DOHH2 (cell line): ENCODE measurements around the gene MPPED1.

Experiments
- H3F3A ChIP-seq: fragments of 200-600 bp; sonication (generic), shearing (Covaris generic); 2 replicates; pipeline ENCODE4 v1.6.0; 2016; ENCODE audit warnings: antibody characterized with exemption, mild to moderate bottlenecking; ENCODE audit not compliant: control insufficient read depth, insufficient read depth
- H3K27ac ChIP-seq: fragments of 200-600 bp; sonication (generic); 2 replicates; pipeline ENCODE4 v1.5.1; 2014; ENCODE audit warnings: low read depth, mild to moderate bottlenecking, low read length, moderate library complexity
- H3K27me3 ChIP-seq: fragments of 200-600 bp; sonication (generic); 2 replicates; pipeline ENCODE4 v1.6.1; 2014; ENCODE audit warnings: mild to moderate bottlenecking, low read length, mixed read lengths; ENCODE audit not compliant: control insufficient read depth
- H3K36me3 ChIP-seq: fragments of 200-600 bp; sonication (generic); 2 replicates; pipeline ENCODE4 v1.6.1; 2014; ENCODE audit warnings: mild to moderate bottlenecking, low read length, moderate library complexity, mixed read lengths; ENCODE audit not compliant: control insufficient read depth
- H3K4me1 ChIP-seq: fragments of 200-600 bp; sonication (generic); 2 replicates; pipeline ENCODE4 v1.6.1; 2014; ENCODE audit warnings: mild to moderate bottlenecking, low read length, mixed read lengths; ENCODE audit not compliant: control insufficient read depth
- H3K4me2 ChIP-seq: fragments of 200-600 bp; sonication (generic); 2 replicates; pipeline ENCODE4 v1.6.0; 2014; ENCODE audit warnings: mild to moderate bottlenecking, low read length, moderate library complexity
- H3K4me3 ChIP-seq: fragments of 200-600 bp; sonication (generic); 2 replicates; pipeline ENCODE4 v1.5.1; 2014; ENCODE audit warnings: mild to moderate bottlenecking, low read length, mixed read lengths
- H3K79me2 ChIP-seq: fragments of 200-600 bp; sonication (generic); 2 replicates; pipeline ENCODE4 v1.6.1; 2014; ENCODE audit warnings: mild to moderate bottlenecking, low read length, mixed read lengths; ENCODE audit not compliant: control insufficient read depth
- H3K9me2 ChIP-seq: fragments of 200-600 bp; sonication (generic); replicated peaks from 2 replicates; pipeline ENCODE4 v1.6.1; 2014; ENCODE audit warnings: mild to moderate bottlenecking, low read length, mixed read lengths; ENCODE audit not compliant: control insufficient read depth
- H3K9me3 ChIP-seq: fragments of 200-600 bp; sonication (generic); 2 replicates; pipeline ENCODE4 v1.6.1; 2014; ENCODE audit warnings: antibody characterized with exemption, low read length, mixed read lengths; ENCODE audit not compliant: control insufficient read depth, insufficient read depth
- H4K20me1 ChIP-seq: fragments of 200-600 bp; sonication (generic); 2 replicates; pipeline ENCODE4 v1.6.0; 2014; ENCODE audit warnings: low read depth, mild to moderate bottlenecking, antibody characterized with exemption, low read length, moderate library complexity; ENCODE audit not compliant: control insufficient read depth, insufficient read depth
- EZH2phosphoT487 ChIP-seq: fragments of 200-600 bp; sonication (generic); IDR thresholded peaks from 2 replicates; pipeline ENCODE4 v1.6.1; 2017; ENCODE audit warnings: borderline replicate concordance, mild to moderate bottlenecking, antibody characterized with exemption, low read length, moderate library complexity, mixed read lengths
- TF ChIP-seq, protein P1 (sequence below): fragments of 200-600 bp; sonication (generic); IDR thresholded peaks from one replicate; pipeline ENCODE4 v1.5.1; 2014; ENCODE audit warnings: antibody characterized with exemption, mild to moderate bottlenecking, low read depth, low read length; ENCODE audit not compliant: poor library complexity, severe bottlenecking

The MPPED1 gene

DNA sequence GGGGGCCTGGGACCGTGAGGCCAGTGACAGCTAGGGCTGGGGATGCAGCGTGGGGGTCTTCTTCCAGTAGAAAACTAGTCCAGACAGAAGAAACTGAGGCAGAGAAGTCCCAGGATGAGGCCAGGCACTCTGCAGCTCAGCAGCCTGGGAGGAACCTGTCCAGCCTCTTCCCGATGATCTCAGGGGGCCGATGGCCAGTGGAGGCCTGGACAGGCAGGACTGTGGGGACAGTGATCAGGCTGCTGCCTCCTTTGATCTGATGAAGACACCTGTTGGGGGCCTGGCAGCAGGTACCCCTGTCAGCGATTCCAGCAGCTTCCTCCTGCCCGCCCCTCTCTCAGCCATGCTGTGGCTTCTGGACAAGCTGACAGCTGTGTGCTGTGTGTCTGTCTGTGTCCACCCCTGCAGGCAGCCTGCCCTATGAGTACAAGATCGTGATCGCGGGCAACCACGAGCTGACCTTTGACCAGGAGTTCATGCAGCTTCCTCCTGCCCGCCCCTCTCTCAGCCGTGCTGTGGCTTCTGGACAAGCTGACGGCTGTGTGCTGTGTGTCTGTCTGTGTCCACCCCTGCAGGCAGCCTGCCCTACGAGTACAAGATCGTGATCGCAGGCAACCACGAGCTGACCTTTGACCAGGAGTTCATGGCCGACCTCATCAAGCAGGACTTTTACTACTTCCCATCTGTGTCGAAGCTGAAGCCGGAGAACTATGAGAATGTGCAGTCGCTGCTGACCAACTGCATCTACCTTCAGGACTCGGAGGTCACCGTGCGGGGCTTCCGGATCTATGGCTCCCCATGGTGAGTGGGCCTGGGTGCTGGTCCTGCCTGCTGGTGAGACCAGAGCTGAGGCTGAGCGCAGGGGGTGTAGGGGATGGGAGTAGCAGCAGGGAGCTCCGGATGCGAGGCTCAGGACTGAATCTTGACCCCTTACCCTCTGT is 62.6 kb downstream of the MPPED1 start:
- Histone ChIP-seq H3K4me3 (no peak overlapping the region), H3K27ac (no peak overlapping the region), H4K20me1 (no peaks in the 10 kb centered on the region), H3K79me2 (no peaks in the 10 kb centered on the region), H3F3A (no peaks in the 10 kb centered on the region), H3K4me1 (no peaks in the 10 kb centered on the region), H3K27me3 (no peaks in the 10 kb centered on the region), H3K4me2 (no peak overlapping the region), H3K9me3 (no peaks in the 10 kb centered on the region), H3K9me2 (no peaks in the 10 kb centered on the region), H3K36me3 (no peaks in the 10 kb centered on the region)
- no peak for TF ChIP-seq EZH2phosphoT487
- TF ChIP-seq, protein P1, sequence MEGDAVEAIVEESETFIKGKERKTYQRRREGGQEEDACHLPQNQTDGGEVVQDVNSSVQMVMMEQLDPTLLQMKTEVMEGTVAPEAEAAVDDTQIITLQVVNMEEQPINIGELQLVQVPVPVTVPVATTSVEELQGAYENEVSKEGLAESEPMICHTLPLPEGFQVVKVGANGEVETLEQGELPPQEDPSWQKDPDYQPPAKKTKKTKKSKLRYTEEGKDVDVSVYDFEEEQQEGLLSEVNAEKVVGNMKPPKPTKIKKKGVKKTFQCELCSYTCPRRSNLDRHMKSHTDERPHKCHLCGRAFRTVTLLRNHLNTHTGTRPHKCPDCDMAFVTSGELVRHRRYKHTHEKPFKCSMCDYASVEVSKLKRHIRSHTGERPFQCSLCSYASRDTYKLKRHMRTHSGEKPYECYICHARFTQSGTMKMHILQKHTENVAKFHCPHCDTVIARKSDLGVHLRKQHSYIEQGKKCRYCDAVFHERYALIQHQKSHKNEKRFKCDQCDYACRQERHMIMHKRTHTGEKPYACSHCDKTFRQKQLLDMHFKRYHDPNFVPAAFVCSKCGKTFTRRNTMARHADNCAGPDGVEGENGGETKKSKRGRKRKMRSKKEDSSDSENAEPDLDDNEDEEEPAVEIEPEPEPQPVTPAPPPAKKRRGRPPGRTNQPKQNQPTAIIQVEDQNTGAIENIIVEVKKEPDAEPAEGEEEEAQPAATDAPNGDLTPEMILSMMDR: no peak

DNA sequence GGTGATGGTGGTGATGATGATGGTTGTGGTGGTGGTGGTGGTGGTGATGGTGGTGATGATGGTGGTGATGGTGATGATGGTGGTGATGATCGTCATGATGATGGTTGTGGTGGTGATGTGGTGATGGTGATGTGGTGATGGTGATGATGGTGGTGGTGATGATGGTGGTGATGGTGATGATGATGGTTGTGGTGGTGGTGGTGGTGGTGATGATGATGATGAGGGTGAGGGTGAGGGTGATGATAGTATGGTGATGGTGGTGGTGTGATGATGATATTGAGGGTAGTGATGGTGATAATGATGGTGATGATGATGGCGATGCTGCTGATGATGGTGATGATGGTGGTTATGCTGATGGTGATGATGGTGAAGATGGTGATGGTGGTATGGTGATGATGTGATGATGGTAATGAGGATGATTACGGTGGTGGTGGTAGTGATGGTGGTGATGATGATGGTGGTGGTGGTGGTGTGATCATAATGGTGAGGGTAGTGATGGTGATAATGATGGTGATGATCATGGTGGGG is 63.8 kb downstream of the MPPED1 start:
- no peak overlapping the region for H3K27ac ChIP-seq
- H3K9me2 ChIP-seq: no peaks in the 10 kb centered on the region
- no peaks in the 10 kb centered on the region for H3K79me2 ChIP-seq
- TF ChIP-seq, protein P1: no peak
- TF ChIP-seq EZH2phosphoT487: no peak
- no peaks in the 10 kb centered on the region for H4K20me1 ChIP-seq
- no peaks in the 10 kb centered on the region for H3K36me3 ChIP-seq
- H3K4me3 ChIP-seq: no peak overlapping the region
- H3K9me3 ChIP-seq: no peaks in the 10 kb centered on the region
- H3F3A ChIP-seq: no peaks in the 10 kb centered on the region
- H3K27me3 ChIP-seq: no peaks in the 10 kb centered on the region
- no peak overlapping the region for H3K4me2 ChIP-seq
- no peaks in the 10 kb centered on the region for H3K4me1 ChIP-seq

DNA sequence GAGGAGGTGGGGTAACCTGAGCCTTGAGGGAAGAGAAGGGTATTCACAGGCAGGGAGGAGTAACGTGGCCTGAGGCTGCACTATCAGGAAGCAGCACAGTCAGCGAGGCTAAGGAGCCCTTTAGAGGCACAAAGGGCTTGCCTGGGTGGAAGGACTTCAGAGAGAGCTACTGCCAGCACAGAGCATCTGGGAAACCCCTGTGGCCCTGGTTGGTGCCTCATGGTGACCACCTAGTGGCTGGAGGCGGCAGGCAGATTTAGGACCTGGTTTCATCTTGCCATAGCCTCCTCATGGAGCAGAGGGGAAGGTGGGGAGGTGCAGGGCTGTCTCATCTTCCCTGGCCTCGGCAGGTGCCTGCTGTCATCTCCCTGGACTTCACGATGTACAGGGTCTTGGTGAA is 64.5 kb downstream of the MPPED1 start:
- Histone ChIP-seq H3K4me1 (no peaks in the 10 kb centered on the region), H3K9me3 (no peaks in the 10 kb centered on the region), H3K27ac (no peak overlapping the region), H3K79me2 (no peaks in the 10 kb centered on the region), H3F3A (no peaks in the 10 kb centered on the region), H4K20me1 (no peaks in the 10 kb centered on the region), H3K4me2 (no peak overlapping the region), H3K27me3 (no peaks in the 10 kb centered on the region), H3K9me2 (no peaks in the 10 kb centered on the region), H3K36me3 (no peaks in the 10 kb centered on the region), H3K4me3 (no peak overlapping the region)
- no peak for TF ChIP-seq EZH2phosphoT487
- TF ChIP-seq, protein P1: no peak
